ENCODE data around the gene SLBP. TPM values are rescaled to one million over a fixed set of nuclear protein-coding genes. Genes with fewer than 3 reads are reported as not detected.

The SLBP gene
- total and polyA plus RNA-seq, 12 donors: 19.0 to 81.0 (median 38.1) TPM

DNA sequence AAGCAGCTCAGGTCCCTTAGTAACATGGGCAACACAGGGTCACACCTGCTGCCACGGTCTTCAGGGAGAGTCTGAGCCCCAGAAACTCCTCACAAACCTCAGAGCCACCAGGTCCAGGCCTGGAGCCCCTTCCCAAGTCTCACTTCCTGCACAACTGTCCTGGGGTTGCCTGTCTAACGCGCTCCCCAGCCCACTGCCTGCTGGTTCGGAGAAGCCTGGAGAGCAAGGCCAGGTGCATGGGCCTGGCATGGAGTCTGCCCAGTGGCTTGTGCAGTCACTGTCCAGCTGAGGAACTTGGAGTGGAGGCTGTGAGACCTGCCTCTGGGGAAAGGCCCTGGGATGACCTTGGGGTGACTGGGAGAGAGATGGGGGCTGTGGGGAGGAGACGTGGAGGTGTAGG, 56.0 kb downstream of the SLBP start:
- TF ChIP-seq, protein P1, sequence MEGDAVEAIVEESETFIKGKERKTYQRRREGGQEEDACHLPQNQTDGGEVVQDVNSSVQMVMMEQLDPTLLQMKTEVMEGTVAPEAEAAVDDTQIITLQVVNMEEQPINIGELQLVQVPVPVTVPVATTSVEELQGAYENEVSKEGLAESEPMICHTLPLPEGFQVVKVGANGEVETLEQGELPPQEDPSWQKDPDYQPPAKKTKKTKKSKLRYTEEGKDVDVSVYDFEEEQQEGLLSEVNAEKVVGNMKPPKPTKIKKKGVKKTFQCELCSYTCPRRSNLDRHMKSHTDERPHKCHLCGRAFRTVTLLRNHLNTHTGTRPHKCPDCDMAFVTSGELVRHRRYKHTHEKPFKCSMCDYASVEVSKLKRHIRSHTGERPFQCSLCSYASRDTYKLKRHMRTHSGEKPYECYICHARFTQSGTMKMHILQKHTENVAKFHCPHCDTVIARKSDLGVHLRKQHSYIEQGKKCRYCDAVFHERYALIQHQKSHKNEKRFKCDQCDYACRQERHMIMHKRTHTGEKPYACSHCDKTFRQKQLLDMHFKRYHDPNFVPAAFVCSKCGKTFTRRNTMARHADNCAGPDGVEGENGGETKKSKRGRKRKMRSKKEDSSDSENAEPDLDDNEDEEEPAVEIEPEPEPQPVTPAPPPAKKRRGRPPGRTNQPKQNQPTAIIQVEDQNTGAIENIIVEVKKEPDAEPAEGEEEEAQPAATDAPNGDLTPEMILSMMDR (IDR thresholded peaks at IDR 0.05): no peak
- TF ChIP-seq POLR2A (IDR thresholded peaks at IDR 0.05): no peak
- no peak overlapping the region for H3K4me3 ChIP-seq
- WGBS, 4 donors: 75 to 97% (median 91%) methylated on average over 1 to 5 of the region's 5 CpGs

DNA sequence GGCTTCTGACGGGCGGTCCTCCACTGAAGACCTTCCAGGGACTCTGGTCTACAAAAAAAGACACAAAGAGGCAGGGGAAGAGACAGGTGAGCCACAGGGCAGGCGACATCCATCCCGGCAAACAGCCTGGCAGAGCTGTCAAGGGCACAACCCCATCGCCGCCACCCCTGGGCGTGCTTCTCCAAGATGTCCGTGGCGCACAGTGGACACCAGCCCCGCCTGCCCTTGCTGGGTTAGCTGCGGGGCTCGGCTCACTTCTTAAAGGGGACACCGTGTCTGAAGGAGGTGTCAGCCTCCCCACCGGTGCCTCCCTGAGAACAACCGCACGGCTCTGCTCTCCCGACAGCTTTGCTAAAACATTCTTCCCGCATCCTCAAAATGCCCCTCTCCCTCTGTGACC, 56.4 kb downstream of the SLBP start:
- Histone ChIP-seq H3K9me3 (replicated peaks in 1 of 3) (no peaks in the 10 kb centered on the region), H3K36me3 (replicated peaks in 1 of 2) (no peaks in the 10 kb centered on the region), H3K4me1 (replicated peaks in 1 of 2) (no peaks in the 10 kb centered on the region), H3K27me3 (no peaks in the 10 kb centered on the region), H3K4me3 (no peak overlapping the region), H3K27ac (no peak overlapping the region)
- intact Hi-C loops (cut with DNase I): no loop called here
- TF ChIP-seq POLR2A (IDR thresholded peaks at IDR 0.05): no peak
- TF ChIP-seq, protein P1 (IDR thresholded peaks at IDR 0.05): no peak
- DNase-seq: no peak
- WGBS, 4 donors: 93 to 97% (median 94%) methylated on average over 15 to 18 of the region's 18 CpGs

More for the DNA sequence above, 56.0 kb downstream of the SLBP start:
- no peak for DNase-seq
- Histone ChIP-seq H3K4me1 (replicated peaks in 1 of 2) (no peaks in the 10 kb centered on the region), H3K36me3 (replicated peaks in 1 of 2) (no peaks in the 10 kb centered on the region), H3K27me3 (no peaks in the 10 kb centered on the region), H3K9me3 (replicated peaks in 1 of 3) (no peaks in the 10 kb centered on the region), H3K27ac (no peak overlapping the region)
- intact Hi-C loops (cut with DNase I): no loop called here

DNA sequence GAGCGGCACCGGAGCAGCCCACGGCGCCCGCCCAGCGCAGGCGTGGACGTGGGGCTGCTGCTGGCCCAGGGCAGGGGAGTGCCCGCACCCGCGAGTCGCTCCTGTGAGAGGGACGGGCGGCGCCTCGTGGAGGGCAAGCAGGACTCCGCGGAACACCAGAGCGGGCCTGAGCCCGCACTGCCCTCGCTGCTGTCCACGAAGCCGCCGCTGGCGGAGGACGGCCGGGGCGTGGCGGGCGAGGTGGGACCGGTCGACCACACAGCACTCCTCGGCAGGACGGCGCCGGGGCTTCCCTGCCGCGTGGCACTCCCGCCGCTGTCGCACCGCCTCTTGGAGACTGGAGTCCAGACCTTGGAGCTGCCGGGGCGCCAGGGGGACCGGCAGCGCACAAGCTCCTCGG, 57.0 kb downstream of the SLBP start:
- DNase-seq: no peak
- H3K27me3 ChIP-seq: no peaks in the 10 kb centered on the region
- H3K27ac ChIP-seq: no peak overlapping the region
- H3K9me3 ChIP-seq (replicated peaks in 1 of 3): no peaks in the 10 kb centered on the region
- 94 to 96% (median 95%) methylated on average over 17 to 47 of the region's 47 CpGs for WGBS, 4 donors
- H3K4me1 ChIP-seq (replicated peaks in 1 of 2): no peaks in the 10 kb centered on the region
- no peaks in the 10 kb centered on the region for H3K36me3 ChIP-seq (replicated peaks in 1 of 2)
- intact Hi-C loops (cut with DNase I): no loop called here
- TF ChIP-seq, protein P1 (IDR thresholded peaks at IDR 0.05): no peak
- no peak for TF ChIP-seq POLR2A (IDR thresholded peaks at IDR 0.05)
- H3K4me3 ChIP-seq: no peak overlapping the region

DNA sequence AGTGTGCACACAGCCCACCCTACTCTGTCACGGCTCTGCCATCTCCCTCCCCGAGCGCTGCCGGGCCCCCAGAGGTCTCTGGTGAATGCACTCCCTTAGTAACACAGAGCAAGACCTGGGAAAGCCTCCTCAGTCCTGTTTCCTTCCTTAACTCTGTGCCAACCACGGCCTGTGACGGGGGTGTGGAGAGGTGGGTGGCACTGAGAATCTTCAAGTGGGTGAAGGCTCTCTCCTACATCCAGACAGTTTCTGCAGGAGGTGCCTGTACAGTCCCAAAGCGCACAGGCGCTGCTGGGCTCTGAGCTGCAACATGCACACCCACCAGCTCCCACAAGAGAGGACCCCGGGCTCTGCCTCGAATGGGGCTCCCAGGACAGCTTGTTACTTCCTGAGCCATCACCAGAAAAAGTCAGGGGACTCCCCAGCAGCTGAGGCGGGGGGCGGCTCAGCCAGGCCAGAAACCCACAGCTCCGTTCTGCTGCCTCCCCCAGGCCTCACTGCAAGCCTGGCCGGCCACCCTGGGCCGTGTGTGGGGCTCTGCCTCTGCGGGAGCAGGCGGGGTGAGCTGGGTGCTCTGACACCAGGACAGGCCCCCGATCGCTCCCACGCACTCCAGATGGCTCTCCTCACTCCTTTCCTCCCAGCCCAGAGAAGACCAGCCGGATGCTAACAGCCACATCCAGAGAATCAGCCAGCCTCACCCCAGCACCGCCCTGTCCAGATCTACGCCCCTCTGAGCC, 57.7 kb downstream of the SLBP start:
- intact Hi-C loops (cut with DNase I): no loop called here
- 83 to 95% (median 90%) methylated on average over 13 to 23 of the region's 23 CpGs for WGBS, 4 donors
- no peak for DNase-seq
- H3K4me1 ChIP-seq (replicated peaks in 1 of 2): no peaks in the 10 kb centered on the region
- no peak overlapping the region for H3K27ac ChIP-seq
- no peaks in the 10 kb centered on the region for H3K27me3 ChIP-seq
- TF ChIP-seq, protein P1 (IDR thresholded peaks at IDR 0.05): no peak
- no peaks in the 10 kb centered on the region for H3K9me3 ChIP-seq (replicated peaks in 1 of 3)
- H3K36me3 ChIP-seq (replicated peaks in 1 of 2): no peaks in the 10 kb centered on the region
- H3K4me3 ChIP-seq: no peak overlapping the region

Data from adrenal gland (tissue), 12 donors.